Spinal cord (tissue), 10 donors: ENCODE results near the gene MIEF1. TPM values are rescaled to one million over a fixed set of nuclear protein-coding genes. Genes with fewer than 3 reads are reported as not detected.
A peak's percentile ranks its signal among the peaks of the same experiment; 100 is the strongest.
"Not testable (repeated sequence)": the region's sequence is repeated elsewhere in the genome, so short reads cannot be mapped to it uniquely, and the experiment has no call there.

Experiments
- DNase-seq, 6 donors: peaks; one replicate each; pipeline versions ENCODE4 v3.0.0 to v3.0.0-alpha.2; 2013 to 2015; ENCODE audit warnings: low spot score in 6 of 6, low read depth in 4 of 6
- H3K27ac ChIP-seq: one replicate; pipeline ENCODE4 v1.5.1; 2013; ENCODE audit warnings: low read depth, low read length, control low read depth
- H3K27me3 ChIP-seq: one replicate; pipeline ENCODE4 v1.6.1; 2013; ENCODE audit warnings: low read length; ENCODE audit not compliant: control insufficient read depth, insufficient read depth
- H3K36me3 ChIP-seq: one replicate; pipeline ENCODE4 v1.6.1; 2013; ENCODE audit warnings: low read length; ENCODE audit not compliant: control insufficient read depth, insufficient read depth
- H3K4me1 ChIP-seq: one replicate; pipeline ENCODE4 v1.6.1; 2013; ENCODE audit warnings: low read length; ENCODE audit not compliant: control insufficient read depth, insufficient read depth
- H3K4me3 ChIP-seq: one replicate; pipeline ENCODE4 v1.5.1; 2013; ENCODE audit warnings: low read depth, low read length, control low read depth
- H3K9me3 ChIP-seq: one replicate; pipeline ENCODE4 v1.6.1; 2013; ENCODE audit warnings: low read length; ENCODE audit not compliant: control insufficient read depth, insufficient read depth
- WGBS: methylation state at CpG from one replicate; pipeline ENCODE4 v1.1.5; 2013; ENCODE audit warnings: missing lambda C conversion rate; ENCODE audit not compliant: insufficient coverage; 5-methylcytosine and 5-hydroxymethylcytosine counted together
- polyA plus RNA-seq, 2 donors: library from polyadenylated mRNA; unstranded; fragments of 120-200 nt; gene quantifications; one replicate each; pipeline ENCODE4 v1.2.1, GENCODE V29; 2013; ENCODE audit not compliant: insufficient read length in 2 of 2
- total RNA-seq, 2 donors: library from RNA; depleted of rRNA in 1 of 2; stranded (reverse); fragments of 120-200 nt in 1 of 2; fragments of >200 nt in 1 of 2; gene quantifications; one replicate each; pipeline versions ENCODE4 v1.2.3 to v1.2.4, GENCODE V29; 2013 to 2014
- donor health status: healthy.

MIEF1 gene
- total and polyA plus RNA-seq, 4 donors: 18.1 to 35.3 (median 28.0) TPM

DNA sequence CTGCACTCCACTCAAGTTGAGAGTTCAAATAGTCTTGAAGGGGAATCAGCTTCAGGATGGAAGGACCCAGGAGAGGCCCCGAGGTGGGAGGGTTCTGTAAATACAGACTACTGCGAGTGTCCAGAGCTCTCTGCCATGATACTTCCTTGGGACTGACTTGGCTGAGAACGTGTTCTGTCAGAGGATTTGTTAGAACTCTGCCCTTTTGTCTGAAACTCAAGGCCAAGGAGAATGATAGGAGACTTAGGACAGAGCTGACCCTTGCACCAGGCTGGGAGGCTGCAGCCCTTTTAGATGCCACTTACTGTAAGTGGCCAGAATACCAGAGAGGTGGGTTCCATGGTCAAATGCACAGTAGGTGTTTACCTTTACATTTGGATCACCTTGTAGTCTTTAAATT, 15.4 kb downstream of the MIEF1 start:
- Histone ChIP-seq H3K9me3 (no peaks in the 10 kb centered on the region), H3K36me3 (peaks cover 50% of the 10 kb centered on the region), H3K4me3 (no peak overlapping the region), H3K27ac (no peak overlapping the region), H3K27me3 (no peaks in the 10 kb centered on the region), H3K4me1 (peaks cover 28% of the 10 kb centered on the region)
- 91% methylated on average over 3 of the region's 3 CpGs for WGBS
- DNase-seq: no peak

DNA sequence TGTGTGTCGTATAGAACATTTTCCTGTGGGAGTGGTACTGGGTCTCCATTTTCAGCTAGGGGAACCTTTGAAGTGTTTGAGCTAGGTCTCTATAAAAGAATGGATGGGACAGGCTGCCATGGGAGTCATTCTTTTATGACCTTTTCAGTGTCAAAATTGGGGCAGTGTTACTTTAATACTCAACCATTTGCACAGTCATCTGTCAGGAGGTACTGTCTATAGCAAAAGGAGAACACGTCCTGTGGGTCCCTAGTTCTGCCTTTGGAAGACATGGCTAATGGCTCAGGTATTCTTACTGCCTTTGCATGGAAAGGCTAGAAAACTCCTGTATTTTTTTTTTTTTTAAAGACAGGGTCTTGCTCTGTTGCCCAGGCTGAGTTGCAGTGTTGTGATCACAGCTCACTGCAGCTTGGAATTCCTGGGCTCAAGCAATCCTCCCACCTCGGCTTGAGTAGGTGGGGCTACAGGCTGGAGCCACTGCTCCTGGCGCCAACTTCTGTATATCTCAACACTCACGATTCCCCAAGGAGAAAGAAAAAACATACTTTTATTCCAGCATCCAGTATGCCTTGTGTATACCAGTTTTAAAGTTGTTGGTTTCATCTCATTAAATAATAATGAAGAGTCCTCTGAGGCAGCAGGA, 16.2 kb downstream of the MIEF1 start:
- Histone ChIP-seq H3K36me3 (peaks cover 50% of the 10 kb centered on the region), H3K27ac (peak overlapping the region; percentile 99), H3K4me3 (no peak overlapping the region)

DNA sequence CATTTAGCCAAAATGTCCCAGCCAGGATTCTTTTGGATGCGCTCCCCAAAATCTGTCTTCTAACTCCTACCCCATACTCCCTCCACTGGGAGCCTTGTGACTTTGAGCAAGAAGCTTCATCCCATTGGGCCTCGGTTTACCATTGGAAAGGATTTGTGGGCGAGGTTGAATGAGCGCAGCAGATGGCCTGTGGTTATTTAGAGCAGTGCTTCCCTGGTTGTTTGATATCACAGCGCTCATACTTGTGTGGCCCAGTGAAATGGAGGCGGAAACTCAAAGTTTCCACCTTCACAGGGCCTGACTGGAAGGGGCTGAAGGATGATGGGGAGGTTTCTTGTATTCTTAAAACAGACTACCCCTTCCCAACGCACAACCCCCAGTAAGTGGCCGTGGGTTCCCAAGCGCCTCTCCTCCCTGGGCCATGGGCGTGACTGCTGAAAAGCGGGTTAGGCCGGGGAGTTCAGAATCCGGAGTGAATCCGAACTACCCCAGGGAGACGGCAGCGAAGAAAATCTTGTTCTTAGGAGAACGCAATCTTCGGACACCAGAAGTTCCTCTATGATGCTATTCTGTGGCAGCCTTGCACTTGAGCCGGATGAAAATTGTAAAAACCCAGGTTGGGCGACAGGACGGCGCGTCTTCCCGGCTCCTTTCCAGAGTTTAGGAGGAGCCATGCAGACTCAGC, 17.0 kb downstream of the MIEF1 start:
- WGBS: 3% methylated on average over 19 of the region's 24 CpGs
- Histone ChIP-seq H3K27ac (peak overlapping the region; percentile 99), H3K4me3 (peak overlapping the region; percentile 100), H3K27me3 (no peaks in the 10 kb centered on the region), H3K4me1 (peaks cover 45% of the 10 kb centered on the region), H3K36me3 (peaks cover 50% of the 10 kb centered on the region), H3K9me3 (no peaks in the 10 kb centered on the region)
- no peak for DNase-seq

More for the DNA sequence above, 16.2 kb downstream of the MIEF1 start:
- Histone ChIP-seq H3K9me3 (no peaks in the 10 kb centered on the region), H3K4me1 (peaks cover 36% of the 10 kb centered on the region), H3K27me3 (no peaks in the 10 kb centered on the region)
- 71% methylated on average over 1 of the region's 5 CpGs for WGBS
- no peak for DNase-seq

DNA sequence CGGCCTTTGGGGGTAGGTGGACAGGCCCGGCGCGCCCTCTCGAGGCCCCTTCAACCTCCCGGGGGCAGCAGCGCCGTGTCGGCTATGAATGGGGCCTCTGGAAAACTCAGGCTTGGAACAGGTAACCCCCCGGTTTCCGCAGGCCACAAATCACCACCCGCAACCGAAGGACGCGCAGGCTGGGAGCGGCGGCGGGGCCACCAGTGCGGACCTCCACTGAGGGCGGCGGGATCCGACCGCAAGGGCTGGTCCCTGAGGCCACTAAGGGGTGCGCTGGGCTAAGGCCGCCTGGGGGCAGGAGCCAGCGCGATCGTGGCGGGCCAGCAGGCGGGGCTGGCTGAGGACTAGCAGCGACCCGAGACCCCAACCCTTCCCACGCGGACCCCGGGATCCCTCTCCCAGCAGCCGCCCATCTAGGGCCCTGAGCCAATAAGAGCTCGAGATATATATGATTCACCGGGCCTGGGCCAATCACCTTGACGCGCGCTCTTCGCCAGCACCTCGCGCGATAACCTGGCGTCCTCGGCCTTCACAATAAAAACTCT, 17.7 kb downstream of the MIEF1 start:
- H3K27me3 ChIP-seq: no peaks in the 10 kb centered on the region
- H3K4me3 ChIP-seq: peak overlapping the region; percentile 100
- WGBS: 0% methylated on average over 47 of the region's 47 CpGs
- peaks cover 51% of the 10 kb centered on the region for H3K36me3 ChIP-seq
- peak in 4 of 6 donors; percentile 98 to 100 (median 98) for DNase-seq
- no peaks in the 10 kb centered on the region for H3K9me3 ChIP-seq
- peaks cover 51% of the 10 kb centered on the region for H3K4me1 ChIP-seq
- peak overlapping the region; percentile 99 for H3K27ac ChIP-seq

DNA sequence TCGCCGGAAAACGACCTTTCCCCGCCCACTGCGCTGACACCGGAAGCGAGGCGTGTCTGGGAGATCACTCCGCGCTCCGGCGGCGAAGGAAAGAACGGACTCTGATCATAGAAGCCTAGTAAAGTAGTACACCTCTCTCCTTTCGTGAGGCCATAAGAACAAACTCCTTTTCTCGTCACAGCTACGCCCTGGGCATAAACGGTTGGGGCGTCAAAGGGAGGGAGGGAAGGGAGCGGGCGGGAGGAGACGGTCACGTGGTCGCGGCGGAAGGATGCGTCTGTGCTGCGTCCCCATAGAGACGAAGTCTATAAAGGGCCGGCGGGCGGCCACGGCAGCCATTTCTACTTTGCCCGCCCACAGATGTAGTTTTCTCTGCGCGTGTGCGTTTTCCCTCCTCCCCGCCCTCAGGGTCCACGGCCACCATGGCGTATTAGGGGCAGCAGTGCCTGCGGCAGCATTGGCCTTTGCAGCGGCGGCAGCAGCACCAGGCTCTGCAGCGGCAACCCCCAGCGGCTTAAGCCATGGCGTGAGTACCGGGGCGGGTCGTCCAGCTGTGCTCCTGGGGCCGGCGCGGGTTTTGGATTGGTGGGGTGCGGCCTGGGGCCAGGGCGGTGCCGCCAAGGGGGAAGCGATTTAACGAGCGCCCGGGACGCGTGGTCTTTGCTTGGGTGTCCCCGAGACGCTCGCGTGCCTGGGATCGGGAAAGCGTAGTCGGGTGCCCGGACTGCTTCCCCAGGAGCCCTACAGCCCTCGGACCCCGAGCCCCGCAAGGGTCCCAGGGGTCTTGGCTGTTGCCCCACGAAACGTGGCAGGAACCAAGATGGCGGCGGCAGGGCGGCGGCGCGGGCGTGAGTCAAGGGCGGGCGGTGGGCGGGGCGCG, 18.4 kb downstream of the MIEF1 start, which contains the start of gene ATF4:
Gene ATF4 (plus strand): TSS at position 337 of the 880 bp plus-strand sequence. CDS start 884 bp downstream, outside the sequence.
- WGBS: under 1% methylated on average over 79 of the region's 86 CpGs
- Histone ChIP-seq H3K27me3 (no peaks in the 10 kb centered on the region), H3K27ac (peak within 1 kb of the TSS; percentile 99), H3K4me3 (peak within 1 kb of the TSS; percentile 100), H3K9me3 (no peaks in the 10 kb centered on the region), H3K4me1 (peaks cover 58% of the 10 kb centered on the region), H3K36me3 (peaks cover 52% of the 10 kb centered on the region)
- peak in 4 of 6 donors; percentile 83 to 100 (median 90) for DNase-seq

DNA sequence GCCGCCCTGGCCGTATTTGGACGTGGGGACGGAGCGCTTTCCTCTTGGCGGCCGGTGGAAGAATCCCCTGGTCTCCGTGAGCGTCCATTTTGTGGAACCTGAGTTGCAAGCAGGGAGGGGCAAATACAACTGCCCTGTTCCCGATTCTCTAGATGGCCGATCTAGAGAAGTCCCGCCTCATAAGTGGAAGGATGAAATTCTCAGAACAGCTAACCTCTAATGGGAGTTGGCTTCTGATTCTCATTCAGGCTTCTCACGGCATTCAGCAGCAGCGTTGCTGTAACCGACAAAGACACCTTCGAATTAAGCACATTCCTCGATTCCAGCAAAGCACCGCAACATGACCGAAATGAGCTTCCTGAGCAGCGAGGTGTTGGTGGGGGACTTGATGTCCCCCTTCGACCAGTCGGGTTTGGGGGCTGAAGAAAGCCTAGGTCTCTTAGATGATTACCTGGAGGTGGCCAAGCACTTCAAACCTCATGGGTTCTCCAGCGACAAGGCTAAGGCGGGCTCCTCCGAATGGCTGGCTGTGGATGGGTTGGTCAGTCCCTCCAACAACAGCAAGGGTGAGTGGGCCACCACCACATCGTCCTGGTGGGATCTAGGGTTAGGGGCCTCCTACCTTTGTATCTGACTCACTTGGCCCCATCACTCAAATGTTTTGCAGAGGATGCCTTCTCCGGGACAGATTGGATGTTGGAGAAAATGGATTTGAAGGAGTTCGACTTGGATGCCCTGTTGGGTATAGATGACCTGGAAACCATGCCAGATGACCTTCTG, 19.2 kb downstream of the MIEF1 start:
- Histone ChIP-seq H3K4me1 (peaks cover 60% of the 10 kb centered on the region), H3K27ac (peak overlapping the region; percentile 99), H3K4me3 (peak overlapping the region; percentile 100), H3K36me3 (peaks cover 57% of the 10 kb centered on the region)
- not testable (repeated sequence) for H3K27me3 ChIP-seq, H3K9me3 ChIP-seq, DNase-seq
- WGBS: 5% methylated on average over 17 of the region's 28 CpGs

DNA sequence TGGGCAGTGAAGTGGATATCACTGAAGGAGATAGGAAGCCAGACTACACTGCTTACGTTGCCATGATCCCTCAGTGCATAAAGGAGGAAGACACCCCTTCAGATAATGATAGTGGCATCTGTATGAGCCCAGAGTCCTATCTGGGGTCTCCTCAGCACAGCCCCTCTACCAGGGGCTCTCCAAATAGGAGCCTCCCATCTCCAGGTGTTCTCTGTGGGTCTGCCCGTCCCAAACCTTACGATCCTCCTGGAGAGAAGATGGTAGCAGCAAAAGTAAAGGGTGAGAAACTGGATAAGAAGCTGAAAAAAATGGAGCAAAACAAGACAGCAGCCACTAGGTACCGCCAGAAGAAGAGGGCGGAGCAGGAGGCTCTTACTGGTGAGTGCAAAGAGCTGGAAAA, 20.0 kb downstream of the MIEF1 start:
- not testable (repeated sequence) for H3K27me3 ChIP-seq, DNase-seq, H3K9me3 ChIP-seq
- peak overlapping the region; percentile 30 for H3K27ac ChIP-seq
- peaks cover 65% of the 10 kb centered on the region for H3K4me1 ChIP-seq
- peaks cover 64% of the 10 kb centered on the region for H3K36me3 ChIP-seq
- no CpG with 5 or more reads among the region's 5 CpGs for WGBS
- H3K4me3 ChIP-seq: peak overlapping the region; percentile 100

DNA sequence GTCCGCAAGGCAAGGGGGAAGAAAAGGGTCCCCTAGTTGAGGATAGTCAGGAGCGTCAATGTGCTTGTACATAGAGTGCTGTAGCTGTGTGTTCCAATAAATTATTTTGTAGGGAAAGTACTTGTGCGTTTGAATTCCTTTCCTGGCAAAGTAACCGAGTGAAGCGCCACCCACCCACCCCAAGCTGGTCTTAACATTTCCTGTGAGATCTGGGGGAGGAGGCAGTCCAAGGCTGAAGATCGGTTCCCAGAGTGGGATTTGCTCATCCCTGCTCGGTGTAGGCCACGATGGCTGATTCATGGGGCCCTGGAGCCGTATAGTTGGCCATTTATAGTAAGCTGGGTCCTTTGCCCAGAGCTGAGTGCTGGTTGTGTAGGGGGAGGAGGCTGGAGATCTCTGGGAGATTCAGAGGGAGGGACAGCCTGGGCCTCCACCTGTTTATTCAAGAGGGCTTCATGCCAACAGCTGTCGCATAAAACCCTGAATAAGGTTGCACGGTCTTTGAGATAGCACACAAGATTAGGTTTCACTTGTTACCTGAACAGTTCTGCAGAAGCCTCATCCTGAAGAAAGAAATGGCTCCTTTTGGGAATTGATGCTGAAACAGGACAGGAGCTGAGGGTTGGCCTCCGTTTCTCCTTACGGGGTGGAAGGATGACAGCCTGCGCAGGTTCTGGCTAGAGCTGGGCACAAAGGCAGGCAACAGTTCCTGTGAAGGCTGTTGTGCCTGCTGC, 20.6 kb downstream of the MIEF1 start:
- Histone ChIP-seq H3K27me3 (no peaks in the 10 kb centered on the region), H3K4me3 (peak overlapping the region; percentile 100), H3K4me1 (peaks cover 72% of the 10 kb centered on the region), H3K27ac (peak overlapping the region; percentile 29), H3K36me3 (peaks cover 71% of the 10 kb centered on the region), H3K9me3 (no peaks in the 10 kb centered on the region)
- DNase-seq: peak in 2 of 6 donors; percentile 18 to 67
- WGBS: 32% methylated on average over 12 of the region's 14 CpGs
